OCI-LY1 (cell line): Measurements from ENCODE around the gene CIPC.

ENCODE experiments used
- EZH2 ChIP-seq: fragments of 200-600 bp; sonication (generic), shearing (Covaris generic); IDR thresholded peaks from 2 replicates; pipeline ENCODE4 v1.8.0; 2017; ENCODE audit warnings: borderline replicate concordance, mixed run types, mild to moderate bottlenecking, antibody characterized with exemption, low read length, moderate library complexity, mixed read lengths
- TF ChIP-seq, protein P1 (sequence below): fragments of 200-600 bp; sonication (generic), shearing (Covaris generic); IDR thresholded peaks from 2 replicates; pipeline ENCODE4 v1.5.1; 2017; ENCODE audit warnings: mild to moderate bottlenecking, antibody characterized with exemption, low read length, moderate library complexity, mixed read lengths

DNA sequence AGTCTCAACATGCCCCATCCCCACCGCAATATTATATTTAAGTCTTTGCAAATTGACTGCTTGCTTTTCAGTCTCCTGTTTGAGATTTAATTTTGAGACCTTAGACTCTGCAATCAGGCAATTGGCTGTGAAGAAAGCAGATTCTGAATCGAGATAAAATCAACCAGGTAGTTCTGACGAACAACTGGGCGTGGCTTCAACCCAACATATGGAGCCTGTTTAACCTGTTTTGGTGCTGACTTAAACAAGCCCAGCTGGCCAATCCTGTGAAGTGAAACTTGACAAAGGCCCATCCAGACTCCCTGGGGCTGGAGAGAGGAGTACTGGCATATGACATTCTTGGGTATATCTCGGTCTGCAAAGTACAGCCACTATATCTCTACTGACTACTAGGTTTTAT, 9.8 kb upstream of the CIPC start:
- TF ChIP-seq, protein P1, sequence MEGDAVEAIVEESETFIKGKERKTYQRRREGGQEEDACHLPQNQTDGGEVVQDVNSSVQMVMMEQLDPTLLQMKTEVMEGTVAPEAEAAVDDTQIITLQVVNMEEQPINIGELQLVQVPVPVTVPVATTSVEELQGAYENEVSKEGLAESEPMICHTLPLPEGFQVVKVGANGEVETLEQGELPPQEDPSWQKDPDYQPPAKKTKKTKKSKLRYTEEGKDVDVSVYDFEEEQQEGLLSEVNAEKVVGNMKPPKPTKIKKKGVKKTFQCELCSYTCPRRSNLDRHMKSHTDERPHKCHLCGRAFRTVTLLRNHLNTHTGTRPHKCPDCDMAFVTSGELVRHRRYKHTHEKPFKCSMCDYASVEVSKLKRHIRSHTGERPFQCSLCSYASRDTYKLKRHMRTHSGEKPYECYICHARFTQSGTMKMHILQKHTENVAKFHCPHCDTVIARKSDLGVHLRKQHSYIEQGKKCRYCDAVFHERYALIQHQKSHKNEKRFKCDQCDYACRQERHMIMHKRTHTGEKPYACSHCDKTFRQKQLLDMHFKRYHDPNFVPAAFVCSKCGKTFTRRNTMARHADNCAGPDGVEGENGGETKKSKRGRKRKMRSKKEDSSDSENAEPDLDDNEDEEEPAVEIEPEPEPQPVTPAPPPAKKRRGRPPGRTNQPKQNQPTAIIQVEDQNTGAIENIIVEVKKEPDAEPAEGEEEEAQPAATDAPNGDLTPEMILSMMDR: no peak
- no peak for TF ChIP-seq EZH2
